DMS 273 (cell line): ENCODE data around the gene ZNRF4.
"Not testable (repeated sequence)": the region's sequence is repeated elsewhere in the genome, so short reads cannot be mapped to it uniquely, and the experiment has no call there.

Source experiments
- DNase-seq: peaks from one replicate; lab custom pipeline; 2025; ENCODE audit not compliant: unreplicated experiment; lab: John Stamatoyannopoulos, UW

ZNRF4 gene, protein sequence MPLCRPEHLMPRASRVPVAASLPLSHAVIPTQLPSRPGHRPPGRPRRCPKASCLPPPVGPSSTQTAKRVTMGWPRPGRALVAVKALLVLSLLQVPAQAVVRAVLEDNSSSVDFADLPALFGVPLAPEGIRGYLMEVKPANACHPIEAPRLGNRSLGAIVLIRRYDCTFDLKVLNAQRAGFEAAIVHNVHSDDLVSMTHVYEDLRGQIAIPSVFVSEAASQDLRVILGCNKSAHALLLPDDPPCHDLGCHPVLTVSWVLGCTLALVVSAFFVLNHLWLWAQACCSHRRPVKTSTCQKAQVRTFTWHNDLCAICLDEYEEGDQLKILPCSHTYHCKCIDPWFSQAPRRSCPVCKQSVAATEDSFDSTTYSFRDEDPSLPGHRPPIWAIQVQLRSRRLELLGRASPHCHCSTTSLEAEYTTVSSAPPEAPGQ

DNA sequence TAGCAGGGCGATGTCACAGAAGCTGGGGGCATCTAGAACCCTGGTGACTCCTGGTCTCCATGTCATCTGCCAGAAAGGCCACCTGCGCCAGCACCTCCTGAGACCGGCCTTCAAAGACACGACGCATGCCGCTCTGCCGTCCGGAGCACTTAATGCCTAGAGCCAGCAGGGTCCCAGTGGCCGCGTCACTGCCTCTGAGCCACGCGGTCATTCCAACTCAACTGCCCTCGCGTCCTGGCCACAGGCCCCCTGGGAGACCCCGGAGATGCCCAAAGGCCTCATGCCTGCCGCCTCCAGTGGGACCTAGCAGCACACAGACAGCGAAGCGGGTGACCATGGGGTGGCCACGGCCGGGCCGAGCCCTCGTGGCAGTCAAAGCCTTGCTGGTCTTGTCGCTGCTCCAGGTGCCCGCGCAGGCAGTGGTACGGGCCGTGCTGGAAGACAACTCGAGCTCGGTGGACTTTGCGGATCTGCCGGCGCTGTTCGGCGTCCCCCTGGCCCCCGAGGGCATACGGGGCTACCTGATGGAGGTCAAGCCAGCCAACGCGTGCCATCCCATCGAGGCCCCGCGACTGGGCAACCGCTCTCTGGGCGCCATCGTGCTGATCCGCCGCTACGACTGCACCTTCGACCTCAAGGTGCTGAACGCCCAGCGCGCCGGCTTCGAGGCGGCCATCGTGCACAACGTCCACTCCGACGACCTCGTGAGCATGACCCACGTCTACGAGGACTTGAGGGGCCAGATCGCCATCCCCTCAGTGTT lies at the start of gene ZNRF4:
TSS of gene ZNRF4 (plus strand) at position 51 of the 763 bp plus-strand sequence. CDS start at position 126, 75 bp downstream.
- DNase-seq: no peak

DNA sequence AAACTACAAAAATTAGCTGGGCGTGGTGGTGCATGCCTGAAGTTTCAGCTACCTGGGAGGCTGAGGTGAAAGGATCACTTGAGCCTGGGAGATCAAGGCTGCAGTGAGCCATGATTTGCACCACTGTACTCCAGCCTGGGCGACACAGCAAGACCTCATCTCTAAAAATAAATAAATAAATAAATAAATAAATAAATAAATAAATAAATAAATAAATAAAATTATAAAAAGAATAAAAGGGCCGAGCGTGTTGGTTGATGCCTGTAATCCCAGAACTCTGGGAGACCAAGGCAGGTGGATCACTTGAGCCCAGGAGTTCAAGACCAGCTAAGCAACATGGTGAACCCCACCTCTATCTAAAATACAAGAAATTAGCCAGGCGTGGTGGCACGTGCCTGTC lies 49.0 kb upstream of the ZNRF4 start:
- DNase-seq: not testable (repeated sequence)

DNA sequence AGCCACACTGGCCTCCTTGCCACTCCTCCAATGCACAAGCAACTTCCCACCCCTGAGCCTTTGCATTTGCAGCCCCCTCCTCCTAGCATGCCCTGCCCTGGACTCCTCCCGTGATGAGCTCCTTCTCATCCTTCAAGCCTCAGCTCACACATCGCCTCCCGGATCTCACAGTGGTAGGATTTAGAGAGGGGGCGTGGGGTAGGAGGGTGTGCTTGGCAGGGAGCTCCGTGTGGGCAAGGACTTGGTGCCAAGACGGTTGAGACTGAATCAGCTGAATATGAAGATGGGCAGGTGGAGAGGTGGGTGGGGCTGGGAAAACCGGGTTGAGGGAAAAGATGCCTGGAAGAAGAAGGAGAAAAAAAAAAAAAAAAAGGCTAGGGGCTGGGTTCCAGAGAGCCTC lies 48.4 kb upstream of the ZNRF4 start:
- no peak for DNase-seq

DNA sequence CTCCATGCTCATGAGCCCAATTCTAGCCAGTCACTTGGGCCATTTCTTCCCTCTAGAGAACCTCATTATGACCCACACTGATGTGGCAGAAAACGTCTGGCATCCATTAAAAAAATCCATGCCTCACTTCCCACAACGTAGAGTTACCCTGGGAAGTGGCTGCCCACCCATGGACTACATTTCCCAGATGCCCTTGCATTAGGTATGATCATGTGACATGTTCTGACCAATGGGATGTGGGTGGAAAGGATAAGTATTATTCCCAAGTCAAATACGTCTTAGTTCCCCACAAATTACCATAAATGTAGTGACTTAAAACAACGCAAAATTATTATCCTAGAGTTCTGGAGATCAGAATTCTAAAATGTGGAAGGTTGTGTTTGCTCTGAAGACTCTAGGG lies 47.9 kb upstream of the ZNRF4 start:
- peak; percentile 60 for DNase-seq

DNA sequence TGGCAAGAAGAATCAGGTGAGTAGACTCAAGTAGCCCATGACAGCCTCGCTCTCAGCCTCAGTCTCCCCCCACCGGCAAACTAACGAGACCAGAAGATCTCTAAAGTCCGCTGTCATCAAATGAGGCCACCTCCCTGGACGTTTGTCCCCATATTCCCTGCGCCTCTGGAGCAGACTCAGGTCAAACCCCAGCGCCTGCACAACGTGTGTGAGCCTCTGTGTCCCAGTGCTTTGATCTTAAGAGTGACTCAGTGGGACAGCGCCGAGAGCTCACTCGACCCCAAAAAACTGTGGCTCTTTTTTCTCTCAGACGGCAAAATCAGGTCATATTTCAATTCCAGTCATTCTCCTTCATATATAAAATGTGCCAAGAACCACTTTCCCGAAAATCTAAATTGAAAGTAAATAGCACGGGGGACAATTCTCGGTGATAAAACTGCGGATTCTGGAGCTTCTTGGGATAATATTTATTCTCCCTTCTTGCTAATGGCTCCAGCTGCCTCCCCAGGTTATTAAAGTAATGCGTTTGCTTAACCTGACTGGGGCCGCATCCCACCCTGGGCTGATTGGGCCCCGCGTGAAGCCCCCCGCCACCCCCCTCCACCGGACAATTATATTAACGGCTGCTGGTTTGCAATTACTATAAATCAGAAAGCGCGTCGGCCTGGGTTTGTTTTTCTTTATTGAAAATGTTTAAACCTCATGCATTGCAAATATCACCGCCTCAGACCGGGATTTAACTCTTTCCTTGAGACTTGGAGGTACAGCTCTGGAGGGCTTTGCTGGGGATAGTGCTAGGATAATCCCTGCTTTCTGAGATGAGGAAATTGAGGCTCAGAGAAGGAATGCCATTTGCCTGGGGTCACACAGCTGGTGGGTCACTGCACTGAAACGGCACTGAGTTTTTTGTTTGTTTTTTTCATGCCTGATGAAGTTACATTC lies 37.5 kb upstream of the ZNRF4 start:
- no peak for DNase-seq

DNA sequence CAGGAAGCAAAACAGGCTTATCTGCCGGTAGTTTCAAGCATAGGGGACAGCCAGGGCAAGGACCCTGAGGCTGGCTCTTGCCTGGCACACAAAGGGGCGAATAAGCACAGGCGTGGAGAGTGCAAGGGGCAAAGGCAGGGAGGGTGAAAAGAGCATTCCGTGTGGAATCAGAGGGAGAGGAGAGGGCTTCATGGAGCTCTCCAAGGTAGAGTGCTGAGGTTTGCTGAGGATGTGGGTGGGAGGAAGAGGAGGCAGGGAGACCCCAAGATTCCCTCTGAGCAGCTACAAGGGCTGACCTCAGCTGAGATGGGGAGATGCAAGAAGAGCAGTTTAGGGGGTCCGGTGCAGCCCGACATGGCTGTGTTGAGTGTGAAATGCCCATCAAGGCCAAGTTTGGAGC lies 36.5 kb upstream of the ZNRF4 start:
- DNase-seq: no peak

DNA sequence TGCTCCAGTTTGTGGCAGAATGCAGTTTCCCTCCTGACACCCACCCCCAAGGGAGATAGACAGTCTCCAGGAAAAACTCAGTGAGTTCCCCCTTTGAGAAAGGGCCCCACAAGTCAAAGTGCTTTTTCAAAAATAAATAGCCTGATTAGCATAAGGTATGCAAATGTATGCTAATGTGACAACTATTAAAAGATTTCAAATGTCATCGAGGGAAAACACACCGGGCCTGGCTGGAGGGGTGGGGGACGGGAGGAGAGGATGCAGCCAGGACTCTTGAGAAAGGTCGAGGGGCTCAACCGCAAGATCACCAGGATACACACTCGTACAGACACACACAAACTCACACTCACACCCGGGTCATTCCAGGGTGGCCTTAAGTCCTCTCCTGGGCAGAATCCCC lies 34.3 kb upstream of the ZNRF4 start:
- DNase-seq: no peak

DNA sequence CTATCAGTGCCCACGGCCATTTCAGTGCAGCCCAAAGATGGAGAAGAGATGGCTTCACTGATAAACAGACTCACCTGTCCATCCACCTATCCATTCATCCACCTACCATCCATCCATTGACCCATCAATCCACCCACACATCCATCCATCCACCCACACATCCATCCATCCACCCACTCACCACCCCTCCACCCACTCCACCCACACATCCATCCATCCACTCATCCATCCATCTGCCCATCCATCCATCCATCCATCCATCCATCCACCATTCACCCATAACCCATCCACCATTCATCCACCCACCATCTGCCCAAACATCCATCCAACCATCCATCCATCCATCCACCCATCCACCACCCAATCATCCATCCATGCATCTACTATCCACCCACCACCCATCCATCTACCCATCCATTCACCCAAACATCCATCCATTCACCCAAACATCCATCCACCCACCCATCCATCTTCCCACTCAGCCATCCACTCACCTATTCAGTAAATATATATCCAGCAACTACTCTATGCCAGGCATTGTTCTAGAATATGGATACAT lies 31.6 kb upstream of the ZNRF4 start:
- DNase-seq: no peak

DNA sequence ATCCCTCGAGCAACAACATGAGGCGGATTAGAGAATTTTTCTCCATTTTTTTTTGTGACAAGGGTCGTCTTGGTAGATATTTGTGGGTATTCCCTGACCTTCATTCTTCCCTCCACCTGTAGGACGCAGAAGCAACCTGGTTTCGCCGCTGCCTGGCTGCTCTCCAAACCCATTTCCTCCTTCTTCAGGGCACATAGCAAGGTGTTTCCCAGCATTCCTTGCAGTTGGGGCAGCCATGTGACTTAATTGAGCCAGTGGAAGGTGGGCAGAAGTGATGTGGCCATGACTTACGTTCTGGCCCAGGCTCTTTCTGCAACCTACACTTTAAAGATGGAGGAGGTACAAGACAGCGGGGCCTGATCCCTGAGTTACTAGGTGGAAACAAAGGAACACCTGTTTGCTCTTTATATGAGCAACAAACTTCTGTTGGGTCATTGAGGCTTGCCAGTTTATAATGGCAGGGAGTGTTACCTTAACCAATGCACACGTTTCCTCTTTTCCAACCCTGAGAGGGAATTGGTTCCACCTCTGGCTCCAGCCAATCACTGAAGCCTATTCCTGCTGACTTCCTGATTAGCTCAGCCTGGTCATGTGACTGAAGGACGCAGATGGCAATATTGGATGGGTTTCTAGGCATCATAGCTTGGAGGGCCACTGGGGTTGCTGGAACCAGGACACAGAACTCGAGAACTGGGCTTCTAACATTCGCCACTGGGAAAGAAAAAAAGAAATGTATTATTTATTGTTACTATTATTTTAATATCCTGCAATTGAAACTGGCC lies 30.8 kb upstream of the ZNRF4 start:
- DNase-seq: no peak

DNA sequence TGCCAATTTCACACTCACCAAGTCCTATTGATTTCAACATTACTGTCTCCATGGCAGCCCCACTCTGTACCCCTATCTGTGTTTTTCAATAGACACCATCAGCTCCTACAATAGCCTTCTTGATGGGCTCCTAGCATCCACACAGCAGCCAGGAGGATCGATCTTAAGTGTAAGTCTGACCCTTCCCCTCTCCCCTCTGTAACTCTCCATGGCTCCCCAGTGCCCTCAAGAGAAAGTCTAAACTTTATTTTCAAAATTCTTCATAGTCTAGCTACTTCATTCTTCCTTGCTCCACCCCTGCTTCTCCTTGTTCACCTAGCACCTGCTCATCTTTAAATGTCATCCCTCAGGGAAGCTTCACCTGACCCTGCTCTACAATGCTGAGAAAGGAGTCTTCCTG lies 30.0 kb upstream of the ZNRF4 start:
- DNase-seq: no peak

DNA sequence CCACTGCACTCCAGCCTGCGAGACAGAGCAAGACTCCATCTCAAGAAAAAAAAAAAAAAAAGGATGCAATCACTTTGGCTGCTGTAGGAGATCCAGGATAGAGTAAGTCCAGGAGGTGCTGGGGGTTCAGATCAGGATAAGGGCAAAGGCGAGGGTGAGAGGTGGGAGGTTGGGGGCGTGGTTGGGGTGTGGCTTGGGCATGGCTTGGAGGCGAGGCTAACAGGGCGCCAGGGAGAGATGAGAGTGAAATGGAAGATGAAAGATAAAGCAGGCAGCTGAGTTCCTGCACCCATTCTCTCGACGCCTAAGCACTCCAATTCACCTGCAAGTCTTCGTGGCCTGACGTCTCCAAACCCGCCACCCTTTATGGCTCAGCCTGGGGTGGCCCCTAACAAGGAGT lies 25.0 kb upstream of the ZNRF4 start:
- no peak for DNase-seq

DNA sequence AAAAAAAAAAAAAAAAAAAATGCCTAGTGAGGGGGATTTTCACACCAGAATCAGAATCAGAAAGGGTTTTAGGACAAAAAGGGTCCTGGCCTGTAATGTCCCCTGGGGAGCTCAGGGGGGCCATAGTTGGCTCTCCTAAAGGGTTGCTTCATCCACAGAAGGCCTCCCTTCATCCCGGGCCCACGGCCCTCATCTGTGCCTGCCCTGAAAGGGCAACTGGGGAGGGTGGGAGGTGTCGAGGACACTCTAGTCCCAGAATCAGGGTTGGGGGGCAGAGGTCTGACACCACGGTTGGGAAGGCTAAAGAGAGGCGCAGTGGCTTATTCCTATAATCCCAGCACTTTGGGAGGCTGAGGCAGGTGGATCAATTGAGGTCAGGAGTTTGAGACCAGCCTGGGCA lies 22.5 kb upstream of the ZNRF4 start:
- DNase-seq: no peak

DNA sequence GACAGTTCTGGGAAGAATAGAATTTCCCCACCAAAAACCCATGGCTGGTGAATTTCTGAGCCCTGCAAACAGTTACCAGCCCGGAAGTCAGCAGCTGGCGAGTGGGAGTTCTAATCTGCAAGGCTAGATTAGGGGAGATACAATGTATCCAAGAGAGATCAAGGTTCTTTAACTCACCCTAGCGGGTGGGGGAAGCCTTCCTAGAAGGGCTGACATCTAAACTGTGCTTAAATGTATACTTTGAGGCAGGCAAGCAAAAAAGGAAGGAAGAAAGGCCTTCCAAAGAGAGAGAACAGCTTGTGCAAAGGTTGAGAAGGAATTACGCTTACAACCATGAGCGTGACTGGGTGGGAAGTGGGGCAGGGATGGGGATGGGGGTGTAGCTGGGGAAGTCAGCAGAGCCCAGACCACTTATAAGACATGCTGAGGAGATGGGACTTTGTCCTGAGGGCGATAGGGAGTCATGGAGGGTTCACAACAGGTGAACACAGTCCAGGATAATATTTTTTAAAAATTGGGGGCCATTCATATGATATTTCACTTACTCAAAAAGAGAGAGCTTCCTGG lies 20.8 kb upstream of the ZNRF4 start:
- DNase-seq: peak; percentile 28

DNA sequence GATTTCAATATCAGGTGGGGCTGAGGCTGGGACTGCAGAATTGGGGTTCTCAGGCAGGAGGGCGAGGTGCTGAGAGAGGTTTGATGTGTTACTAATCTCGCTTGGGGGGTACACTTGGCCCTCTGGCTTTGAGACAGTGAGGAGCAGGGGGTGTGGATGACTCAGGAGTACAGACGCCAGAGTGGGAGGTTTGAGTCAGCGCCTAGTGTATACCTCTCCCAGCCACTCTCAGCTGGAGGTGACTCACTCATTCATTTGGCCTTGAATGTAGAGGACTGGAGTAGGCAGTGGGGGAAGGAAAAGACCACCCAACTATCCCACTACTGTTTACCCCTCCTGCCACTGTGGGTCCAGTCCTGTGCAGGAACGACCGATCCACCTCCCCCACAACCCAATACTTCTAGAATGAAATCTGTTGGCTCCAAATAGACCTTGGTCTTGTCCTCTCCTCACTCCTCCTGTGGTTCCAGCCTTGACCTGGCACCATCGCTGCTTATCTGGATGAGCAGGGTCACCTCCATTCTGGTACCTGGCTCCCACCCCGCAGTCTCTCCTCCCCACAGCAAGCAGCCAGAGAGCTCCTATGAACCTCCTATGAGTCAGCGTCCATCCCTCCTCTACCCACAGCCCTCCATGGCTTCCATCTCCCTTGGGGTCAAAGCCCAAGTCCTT lies 20.1 kb upstream of the ZNRF4 start:
- no peak for DNase-seq

DNA sequence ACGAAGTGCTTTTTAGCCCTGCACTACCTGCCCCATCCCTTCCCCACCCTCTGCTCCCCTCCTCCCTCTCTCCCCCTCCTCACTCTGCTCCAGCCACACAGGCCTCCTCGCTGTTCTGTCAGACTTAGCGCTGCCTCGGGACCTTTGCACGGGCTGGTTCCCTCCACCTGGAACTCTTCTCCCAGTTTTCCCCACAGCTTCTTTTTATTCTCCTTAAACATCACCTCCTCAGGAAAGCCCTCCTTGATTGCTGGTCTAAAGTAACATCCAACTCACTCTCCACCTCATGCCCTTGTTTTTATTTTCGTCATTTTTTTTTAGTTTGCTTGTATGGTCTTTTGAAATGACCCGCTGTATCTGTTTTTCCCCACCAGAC lies 19.6 kb upstream of the ZNRF4 start:
- DNase-seq: no peak

DNA sequence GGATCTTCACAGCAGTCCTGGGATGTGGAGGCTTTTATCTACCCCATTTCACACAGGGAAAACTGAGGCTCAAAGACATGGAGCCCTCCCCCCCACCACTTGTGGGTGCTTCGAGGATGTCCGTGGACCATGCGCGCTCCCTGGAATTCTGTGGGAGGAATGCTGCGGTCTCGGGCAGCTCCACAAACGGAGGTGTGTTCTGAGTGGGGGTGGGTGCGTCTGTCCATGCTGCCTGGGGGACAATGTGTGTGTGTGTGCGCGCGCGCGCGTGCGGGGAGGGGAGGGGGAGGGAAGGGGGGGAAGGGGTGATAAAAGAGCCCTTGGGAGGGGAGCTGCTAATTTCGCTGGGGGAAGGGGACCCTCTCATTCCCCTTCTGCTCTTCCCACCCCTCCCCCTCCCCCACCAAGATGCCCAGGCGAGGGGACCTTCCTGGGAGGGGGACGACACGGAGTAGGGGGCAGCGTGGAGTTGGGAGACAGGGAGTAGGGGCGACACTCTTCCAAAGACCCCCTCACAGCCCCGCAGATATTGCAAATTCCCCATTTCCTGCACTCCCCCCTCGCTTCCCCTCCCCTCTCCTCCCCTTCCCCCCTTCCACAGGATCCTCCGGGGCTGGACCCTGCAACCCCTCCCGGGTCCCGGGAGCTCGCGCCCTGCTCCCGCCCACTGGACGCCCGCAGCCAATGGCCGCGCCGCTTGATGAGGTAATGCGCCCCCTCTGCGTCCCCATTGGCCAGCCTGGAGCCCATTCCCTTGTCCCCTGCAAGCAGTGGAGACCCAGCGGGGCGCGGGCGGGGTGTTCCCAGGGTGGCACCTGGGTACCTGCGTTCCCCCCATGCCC lies 18.9 kb upstream of the ZNRF4 start:
- peak; percentile 89 for DNase-seq

DNA sequence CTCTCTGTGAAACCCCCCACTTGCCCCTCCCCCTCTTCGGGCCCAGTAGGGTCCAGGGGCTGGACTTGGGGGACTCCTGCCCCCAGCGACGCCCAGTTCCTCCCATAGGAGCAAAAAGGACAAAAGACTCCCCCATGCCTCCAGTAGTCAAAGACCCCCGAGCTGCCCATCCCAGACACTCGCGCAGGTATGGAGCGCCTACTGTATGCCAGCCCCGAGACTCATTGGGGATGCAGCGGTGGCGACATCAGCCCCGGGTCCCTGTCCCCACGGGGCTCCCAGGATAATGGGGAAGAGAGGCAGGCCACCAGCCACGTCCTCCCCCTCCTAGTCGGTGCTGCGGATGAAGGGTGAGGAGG lies 18.3 kb upstream of the ZNRF4 start:
- no peak for DNase-seq

DNA sequence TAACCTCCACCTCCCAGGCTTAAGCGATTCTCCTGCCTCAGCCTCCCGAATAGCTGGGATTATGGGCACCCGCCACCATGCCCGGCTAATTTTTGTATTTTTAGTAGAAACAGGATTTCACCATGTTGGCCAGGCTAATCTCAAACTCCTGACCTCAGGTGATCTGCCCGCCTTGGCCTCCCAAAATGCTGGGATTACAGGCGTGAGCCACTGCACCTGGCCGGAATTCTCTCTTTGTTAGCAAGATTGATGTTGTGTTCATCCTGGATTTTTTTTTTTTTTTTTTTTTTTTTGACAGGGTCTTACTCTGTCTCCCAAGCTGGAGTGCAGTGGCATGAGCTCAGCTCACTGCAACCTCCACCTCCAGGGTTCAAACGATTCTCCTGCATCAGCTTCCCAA lies 16.5 kb upstream of the ZNRF4 start:
- DNase-seq: not testable (repeated sequence)

DNA sequence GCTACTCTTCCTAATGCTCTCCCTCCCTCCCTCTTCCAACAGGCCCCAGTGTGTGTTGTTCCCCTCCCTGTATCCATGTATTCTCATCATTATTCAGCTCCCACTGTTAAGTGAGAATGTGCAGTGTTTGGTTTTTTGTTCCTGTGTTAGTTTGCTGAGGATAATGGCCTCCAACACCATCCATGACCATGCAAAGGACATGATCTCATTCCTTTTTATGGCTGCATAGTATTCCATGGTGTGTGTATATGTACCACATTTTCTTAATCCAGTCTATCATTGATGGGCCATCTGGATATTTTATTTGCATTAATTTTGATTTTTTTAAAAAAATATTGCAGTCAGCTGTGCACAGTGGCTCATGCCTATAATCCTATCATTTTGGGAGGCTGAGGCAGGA lies 15.8 kb upstream of the ZNRF4 start:
- DNase-seq: no peak
